HG02571 (cell line): ENCODE results near the gene COL12A1.
A peak's percentile ranks its signal among the peaks of the same experiment; 100 is the strongest.
"Not testable (repeated sequence)": the region's sequence is repeated elsewhere in the genome, so short reads cannot be mapped to it uniquely, and the experiment has no call there.

ENCODE experiments used
- ATAC-seq: cut with Tn5 transposase; IDR thresholded peaks from one replicate; pipeline ENCODE4 v1.9.1; 2021; ENCODE audit warnings: mild to moderate bottlenecking, moderate library complexity; ENCODE audit not compliant: unreplicated experiment

Gene COL12A1

GRCh38 chr6:75213112-75213511 is 7.3 kb upstream of the COL12A1 start:
- no peak for ATAC-seq

DNA sequence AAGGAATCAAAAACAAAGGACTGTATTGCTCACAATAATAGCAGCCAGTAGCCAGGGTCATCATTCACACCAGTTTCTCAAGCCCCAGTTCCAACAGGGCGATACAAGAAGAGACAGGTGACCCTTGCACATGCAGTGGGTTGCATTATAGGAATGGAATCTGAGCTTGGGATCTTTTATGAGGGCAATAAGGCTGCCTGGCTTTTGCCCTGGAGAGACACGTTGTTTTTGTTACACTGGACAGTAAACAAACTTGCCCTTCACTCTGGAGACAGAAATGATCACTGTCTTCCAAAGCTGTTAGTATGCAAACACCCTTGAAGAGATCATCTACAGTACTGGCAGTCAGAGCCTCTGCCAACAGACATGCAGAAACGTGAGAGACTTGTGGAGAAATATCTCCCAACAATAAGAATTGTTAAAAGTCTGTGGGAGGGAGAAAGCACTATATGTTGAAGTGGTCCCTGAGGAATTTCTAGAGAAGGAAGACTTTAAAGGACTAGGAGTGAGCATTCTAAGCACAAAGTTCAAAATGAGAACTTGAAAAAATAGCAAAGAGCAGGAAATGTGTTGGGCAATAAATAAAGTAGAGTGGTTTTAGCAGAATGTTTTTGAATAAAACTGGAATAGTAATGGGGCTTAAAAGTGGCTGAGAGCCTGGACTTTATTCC is 6.2 kb upstream of the COL12A1 start:
- no peak for ATAC-seq

GRCh38 chr6:75210885-75211739 is 5.3 kb upstream of the COL12A1 start:
- no peak for ATAC-seq

- ATAC-seq = no peak
Measured at GRCh38 chr6:75209184-75209723, 3.4 kb upstream of the COL12A1 start.

- peak; percentile 79 for ATAC-seq
Measured at GRCh38 chr6:75208298-75209183, 2.7 kb upstream of the COL12A1 start.

GRCh38 chr6:75206576-75207342 is 906 bp upstream of the COL12A1 start:
- no peak for ATAC-seq

GRCh38 chr6:75204959-75205775 is 686 bp downstream of the COL12A1 start:
- ATAC-seq = no peak

- no peak for ATAC-seq
Measured at GRCh38 chr6:75204217-75204958, 1.5 kb downstream of the COL12A1 start.

DNA sequence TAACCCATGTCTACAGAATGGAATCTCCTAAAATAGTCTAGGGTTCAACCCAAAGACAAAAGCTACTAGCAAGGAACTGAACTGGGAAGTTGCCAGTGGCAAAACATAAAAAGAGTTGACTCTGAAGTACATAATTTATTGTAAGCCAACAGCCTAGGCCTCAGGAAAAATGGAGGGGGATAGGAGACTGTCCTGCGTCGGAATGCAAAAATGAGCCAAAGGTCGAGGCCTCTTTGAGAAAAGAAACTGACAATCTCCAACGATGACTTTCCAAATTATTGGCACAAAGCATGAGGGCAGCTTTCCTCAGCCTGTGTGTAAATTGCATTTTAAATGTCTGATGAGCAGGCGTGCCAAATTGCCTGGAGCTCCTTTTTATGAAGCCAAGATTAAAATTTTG is 2.1 kb downstream of the COL12A1 start:
- ATAC-seq = no peak

- ATAC-seq = no peak
Measured at GRCh38 chr6:75202676-75203131, 3.1 kb downstream of the COL12A1 start.

- no peak for ATAC-seq
Measured at GRCh38 chr6:75201901-75202672, 3.8 kb downstream of the COL12A1 start.

DNA sequence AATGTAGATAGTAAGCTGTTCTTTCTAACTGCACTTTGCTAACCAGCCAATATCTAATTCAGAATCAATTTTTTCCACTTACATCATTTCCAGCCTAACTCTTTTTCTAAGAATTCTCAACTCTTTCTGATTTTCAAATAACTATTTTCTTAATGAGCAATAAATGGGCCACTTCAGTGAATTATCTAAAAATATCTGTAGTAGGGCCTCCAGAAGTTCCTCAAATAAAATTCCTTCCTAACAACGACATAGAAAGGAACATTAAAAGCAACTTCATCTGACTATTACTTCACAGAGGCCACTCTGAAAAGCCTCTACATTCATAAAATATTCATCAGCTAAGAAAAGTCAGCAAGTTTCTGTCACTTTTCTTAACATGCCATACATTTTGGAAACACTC is 4.8 kb downstream of the COL12A1 start:
- ATAC-seq = no peak

- ATAC-seq = no peak
Measured at GRCh38 chr6:75199889-75200288, 6.0 kb downstream of the COL12A1 start.

DNA sequence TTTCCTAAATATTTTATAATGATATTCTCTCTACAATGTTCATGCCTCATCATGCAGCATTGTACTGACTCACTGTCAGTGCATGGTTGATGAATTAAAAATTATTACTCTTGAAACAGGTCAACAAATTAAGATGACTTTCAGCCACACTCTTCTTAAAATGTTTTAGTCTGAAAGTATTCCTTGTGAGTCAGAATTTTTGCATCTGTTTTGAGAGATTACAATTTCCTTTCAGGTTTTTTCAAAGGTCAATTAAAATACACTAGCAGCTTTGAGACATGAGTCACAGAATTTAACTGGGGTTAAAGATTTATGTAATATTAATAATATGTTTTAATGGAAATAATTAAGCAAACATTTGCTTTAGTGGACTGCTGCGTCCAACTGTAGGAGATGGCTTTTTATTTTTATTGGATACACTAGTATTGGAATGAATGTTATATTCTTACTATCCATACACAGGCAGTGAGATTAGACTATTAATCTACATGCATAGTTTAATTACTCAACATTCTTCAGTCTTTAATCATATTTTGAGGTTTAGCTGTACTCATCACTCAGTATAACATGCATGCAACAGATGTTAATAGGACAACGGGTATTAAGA is 9.7 kb downstream of the COL12A1 start:
- ATAC-seq = no peak

GRCh38 chr6:75188221-75188925 is 17.5 kb downstream of the COL12A1 start:
- ATAC-seq = no peak

GRCh38 chr6:75186581-75186980 is 19.3 kb downstream of the COL12A1 start:
- ATAC-seq = not testable (repeated sequence)

- no peak for ATAC-seq
Measured at GRCh38 chr6:75183099-75183541, 22.7 kb downstream of the COL12A1 start.
